Chondrocyte (in vitro differentiated cells): ENCODE measurements around the gene TIMP4. TPM values are rescaled to one million over a fixed set of nuclear protein-coding genes. Genes with fewer than 3 reads are reported as not detected.

Experiments
- DNase-seq: peaks from one replicate; pipeline ENCODE4 v3.0.0; 2021; ENCODE audit warnings: mixed read lengths, low spot score
- H3K27ac Mint-ChIP-seq: one replicate; pipeline ENCODE4 v1.8.0; 2021; ENCODE audit warnings: mild to moderate bottlenecking, moderate library complexity, mixed read lengths; ENCODE audit not compliant: unreplicated experiment
- H3K27me3 Mint-ChIP-seq: 2 replicates; pipeline ENCODE4 v1.8.0; 2021; ENCODE audit warnings: low read depth, mixed read lengths
- H3K36me3 Mint-ChIP-seq: 2 replicates; pipeline ENCODE4 v1.8.0; 2021; ENCODE audit warnings: low read depth, mixed read lengths
- H3K4me1 Mint-ChIP-seq: 2 replicates; pipeline ENCODE4 v1.8.0; 2021; ENCODE audit warnings: low read depth, mild to moderate bottlenecking, mixed read lengths
- H3K4me3 Mint-ChIP-seq: one replicate; pipeline ENCODE4 v1.8.0; 2021; ENCODE audit warnings: mild to moderate bottlenecking, moderate library complexity, mixed read lengths; ENCODE audit not compliant: unreplicated experiment
- H3K9me3 Mint-ChIP-seq: 2 replicates; pipeline ENCODE4 v1.8.0; 2021; ENCODE audit warnings: low read depth, mixed read lengths
- CTCF ChIP-seq: fragments of 200-600 bp; sonication (generic); IDR thresholded peaks from 2 replicates; pipeline ENCODE4 v1.5.0; 2021; ENCODE audit warnings: antibody characterized with exemption, mild to moderate bottlenecking, moderate library complexity
- total RNA-seq: library from RNA; stranded (reverse); gene quantifications from 3 replicates; pipeline ENCODE4 v1.2.1, GENCODE V29; 2021

Gene TIMP4
- total RNA-seq, 1 donor from 2014 or later = 31.3 TPM

- H3K9me3 Mint-ChIP-seq = no peaks in the 10 kb centered on the region
- no peak for DNase-seq
- peaks cover 46% of the 10 kb centered on the region for H3K4me1 Mint-ChIP-seq
- no peaks in the 10 kb centered on the region for H3K27me3 Mint-ChIP-seq
- no peak overlapping the region for H3K27ac Mint-ChIP-seq
- no peak for TF ChIP-seq CTCF
- no peaks in the 10 kb centered on the region for H3K36me3 Mint-ChIP-seq
- H3K4me3 Mint-ChIP-seq = no peak overlapping the region
Measured at GRCh38 chr3:12196684-12197083, 38.0 kb upstream of the TIMP4 start.

GRCh38 chr3:12195231-12195630, 36.5 kb upstream of the TIMP4 start:
- Mint-ChIP-seq H3K4me3 (no peak overlapping the region), H3K27ac (peak overlapping the region; percentile 95), H3K4me1 (peaks cover 49% of the 10 kb centered on the region), H3K36me3 (no peaks in the 10 kb centered on the region), H3K9me3 (no peaks in the 10 kb centered on the region), H3K27me3 (no peaks in the 10 kb centered on the region)
- TF ChIP-seq CTCF = no peak
- no peak for DNase-seq

GRCh38 chr3:12194669-12195161, 36.0 kb upstream of the TIMP4 start:
- DNase-seq = no peak
- Mint-ChIP-seq H3K9me3 (no peaks in the 10 kb centered on the region), H3K36me3 (no peaks in the 10 kb centered on the region), H3K27me3 (no peaks in the 10 kb centered on the region), H3K4me3 (no peak overlapping the region), H3K4me1 (peaks cover 52% of the 10 kb centered on the region), H3K27ac (peak overlapping the region; percentile 95)
- TF ChIP-seq CTCF = peak; percentile 18

GRCh38 chr3:12194209-12194608, 35.5 kb upstream of the TIMP4 start:
- no peaks in the 10 kb centered on the region for H3K36me3 Mint-ChIP-seq
- no peaks in the 10 kb centered on the region for H3K27me3 Mint-ChIP-seq
- no peaks in the 10 kb centered on the region for H3K9me3 Mint-ChIP-seq
- no peak for TF ChIP-seq CTCF
- H3K4me3 Mint-ChIP-seq = no peak overlapping the region
- H3K4me1 Mint-ChIP-seq = peaks cover 54% of the 10 kb centered on the region
- H3K27ac Mint-ChIP-seq = peak overlapping the region; percentile 95
- DNase-seq = no peak

- H3K27me3 Mint-ChIP-seq = no peaks in the 10 kb centered on the region
- no peak for DNase-seq
- H3K36me3 Mint-ChIP-seq = no peaks in the 10 kb centered on the region
Measured at GRCh38 chr3:12193485-12194165, 34.9 kb upstream of the TIMP4 start.

More at GRCh38 chr3:12193485-12194165, 34.9 kb upstream of the TIMP4 start:
- Mint-ChIP-seq H3K4me3 (no peak overlapping the region), H3K4me1 (peaks cover 57% of the 10 kb centered on the region), H3K27ac (peak overlapping the region; percentile 95), H3K9me3 (no peaks in the 10 kb centered on the region)
- no peak for TF ChIP-seq CTCF
